ENCODE data around the gene HIPK3.
"Not testable (repeated sequence)": the region's sequence is repeated elsewhere in the genome, so short reads cannot be mapped to it uniquely, and the experiment has no call there.

The HIPK3 gene

GRCh38 chr11:33237039-33237597 lies 20.1 kb upstream of the HIPK3 start:
- TF ChIP-seq CTCF (IDR thresholded peaks at IDR 0.05; ENCODE audit: insufficient read depth, low read length) (no peak), POLR2AphosphoS5 (IDR thresholded peaks at IDR 0.05; ENCODE audit: low read depth) (no peak), SPI1 (IDR thresholded peaks at IDR 0.05; ENCODE audit: borderline replicate concordance, low read depth) (no peak), GABPA (IDR thresholded peaks at IDR 0.05; ENCODE audit: low read depth) (no peak), REST (IDR thresholded peaks at IDR 0.05; ENCODE audit: insufficient replicate concordance, low read depth) (no peak)
- DNase-seq (ENCODE audit: low read depth in 1 of 2, low spot score in 1 of 2), result no peak

GRCh38 chr11:33242575-33242974 lies 14.6 kb upstream of the HIPK3 start:
- no peak for TF ChIP-seq SPI1 (IDR thresholded peaks at IDR 0.05; ENCODE audit: borderline replicate concordance, low read depth)
- TF ChIP-seq REST (IDR thresholded peaks at IDR 0.05; ENCODE audit: insufficient replicate concordance, low read depth), result no peak
- TF ChIP-seq GABPA (IDR thresholded peaks at IDR 0.05; ENCODE audit: low read depth), result no peak
- TF ChIP-seq POLR2AphosphoS5 (IDR thresholded peaks at IDR 0.05; ENCODE audit: low read depth), result no peak
- TF ChIP-seq CTCF (IDR thresholded peaks at IDR 0.05; ENCODE audit: insufficient read depth, low read length), result no peak
- no peaks in the 10 kb centered on the region for H3K27me3 ChIP-seq (ENCODE audit: insufficient read depth, poor library complexity, severe bottlenecking)

More at GRCh38 chr11:33237039-33237597, 20.1 kb upstream of the HIPK3 start:
- H3K4me3 ChIP-seq (replicated peaks; ENCODE audit: insufficient read depth, low read length), result no peak overlapping the region
- no peaks in the 10 kb centered on the region for H3K27me3 ChIP-seq (ENCODE audit: insufficient read depth, poor library complexity, severe bottlenecking)
- no peak overlapping the region for H3K27ac ChIP-seq (replicated peaks)

GRCh38 chr11:33243654-33244053 lies 13.5 kb upstream of the HIPK3 start:
- not testable (repeated sequence) for H3K27me3 ChIP-seq (ENCODE audit: insufficient read depth, poor library complexity, severe bottlenecking); H3K27ac ChIP-seq (replicated peaks); DNase-seq (ENCODE audit: low read depth in 1 of 2, low spot score in 1 of 2); H3K4me3 ChIP-seq (replicated peaks; ENCODE audit: insufficient read depth, low read length)

More at GRCh38 chr11:33242575-33242974, 14.6 kb upstream of the HIPK3 start:
- H3K4me3 ChIP-seq (replicated peaks; ENCODE audit: insufficient read depth, low read length), result no peak overlapping the region
- no peak for DNase-seq (ENCODE audit: low read depth in 1 of 2, low spot score in 1 of 2)
- no peak overlapping the region for H3K27ac ChIP-seq (replicated peaks)

GRCh38 chr11:33248416-33248971 lies 8.7 kb upstream of the HIPK3 start:
- Histone ChIP-seq H3K27me3 (ENCODE audit: insufficient read depth, poor library complexity, severe bottlenecking) (no peaks in the 10 kb centered on the region), H3K4me3 (replicated peaks; ENCODE audit: insufficient read depth, low read length) (no peak overlapping the region), H3K27ac (replicated peaks) (no peak overlapping the region)
- DNase-seq (ENCODE audit: low read depth in 1 of 2, low spot score in 1 of 2), result no peak
- TF ChIP-seq REST (IDR thresholded peaks at IDR 0.05; ENCODE audit: insufficient replicate concordance, low read depth) (no peak), GABPA (IDR thresholded peaks at IDR 0.05; ENCODE audit: low read depth) (no peak), POLR2AphosphoS5 (IDR thresholded peaks at IDR 0.05; ENCODE audit: low read depth) (no peak), SPI1 (IDR thresholded peaks at IDR 0.05; ENCODE audit: borderline replicate concordance, low read depth) (no peak), CTCF (IDR thresholded peaks at IDR 0.05; ENCODE audit: insufficient read depth, low read length) (no peak)
